HCT116 (cell line): ENCODE results near the gene HBB. TPM values are rescaled to one million over a fixed set of nuclear protein-coding genes. Genes with fewer than 3 reads are reported as not detected.

Source experiments
- ATAC-seq: fragments of 200-7000 bp; cut with Tn5 transposase; 2 replicates; pipeline ENCODE4 v1.9.1; 2020; ENCODE audit warnings: mild to moderate bottlenecking, moderate library complexity
- BruUV-seq: library from RNA; stranded (reverse); fragments of 400-500 nt; replicated peaks from 2 replicates; lab custom pipeline; 2021; lab: Mats Ljungman, UMichigan
- CTCF ChIA-PET: fragments of 300-600 bp; sonication (Branson Sonifier 250); formaldehyde crosslinking; loops from one replicate; lab custom pipeline; 2021; ENCODE audit warnings: antibody characterized with exemption; lab: Charles Lee
- POLR2A ChIA-PET: fragments of 300-600, 350-600 bp; sonication (Branson Sonifier 250); formaldehyde crosslinking; loops from one replicate; lab custom pipeline; 2021; ENCODE audit warnings: antibody characterized with exemption; lab: Charles Lee
- RAD21 ChIA-PET, 2 experiments: fragments of 300-600 bp; sonication (Branson Sonifier 250); formaldehyde crosslinking; loops; one replicate each; lab custom pipeline; 2023; ENCODE audit warnings: low total read pairs in 2 of 2; ENCODE audit not compliant: uncharacterized antibody in 2 of 2, unreplicated experiment in 2 of 2, low non-redundant PET in 1 of 2; lab: Charles Lee
- DNase-seq: peaks from one replicate; pipeline ENCODE4 v3.0.0-alpha.2; 2010; ENCODE audit warnings: low read depth, low spot score
- H2AFZ ChIP-seq: fragments of 200-600 bp; shearing (Covaris generic), sonication (generic); 2 replicates; pipeline ENCODE4 v1.6.1; 2017; ENCODE audit warnings: low read depth, mixed run types, mixed read lengths, antibody characterized with exemption, low read length; ENCODE audit not compliant: poor library complexity, severe bottlenecking
- H3K27ac ChIP-seq: 2 replicates; pipeline ENCODE4 v1.5.1; 2012; ENCODE audit warnings: low read depth, low read length
- H3K27me3 ChIP-seq: fragments of 200-600 bp; sonication (generic); 2 replicates; pipeline ENCODE4 v1.6.1; 2016; ENCODE audit warnings: mixed run types, low read length, mixed read lengths; ENCODE audit not compliant: insufficient read depth
- H3K36me3 ChIP-seq, 2 experiments: fragments of 200-500 bp in 1 of 2; fragments of 200-600 bp in 1 of 2; sonication (Bioruptor generic) in 1 of 2; sonication (generic) in 1 of 2; 2 replicates each; pipeline versions ENCODE4 v1.5.1 to v1.6.1; 2014 to 2016; ENCODE audit warnings: low read length in 2 of 2, inconsistent platforms in 1 of 2, mixed read lengths in 1 of 2, mixed run types in 1 of 2; ENCODE audit not compliant: insufficient read depth in 2 of 2, control insufficient read depth in 1 of 2
- H3K4me1 ChIP-seq, 2 experiments: fragments of 200-600 bp in 1 of 2; sonication (generic) in 1 of 2; 2 replicates each; pipeline versions ENCODE4 v1.5.1 to v1.6.1; 2012 to 2017; ENCODE audit warnings: low read length in 2 of 2, inconsistent platforms in 1 of 2, mild to moderate bottlenecking in 1 of 2, mixed read lengths in 1 of 2, mixed run types in 1 of 2, moderate library complexity in 1 of 2; ENCODE audit not compliant: insufficient read depth in 2 of 2, control insufficient read depth in 1 of 2
- H3K4me2 ChIP-seq: fragments of 200-600 bp; sonication (generic); 2 replicates; pipeline ENCODE4 v1.6.1; 2017; ENCODE audit warnings: mixed run types, low read length, mixed read lengths
- H3K4me3 ChIP-seq, 2 experiments: fragments of 200-600 bp in 1 of 2; sonication (generic) in 1 of 2; replicated peaks in 1 of 2; 2 replicates each; pipeline ENCODE4 v1.5.1; 2011 to 2016; ENCODE audit warnings: low read length in 2 of 2, control low read depth in 1 of 2, low read depth in 1 of 2, mild to moderate bottlenecking in 1 of 2, mixed read lengths in 1 of 2, mixed run types in 1 of 2
- H3K79me2 ChIP-seq: fragments of 200-600 bp; sonication (generic); 2 replicates; pipeline ENCODE4 v1.6.1; 2017; ENCODE audit warnings: mild to moderate bottlenecking, mixed run types, low read length, moderate library complexity, mixed read lengths; ENCODE audit not compliant: insufficient read depth
- H3K9ac ChIP-seq: fragments of 200-600 bp; sonication (generic); 2 replicates; pipeline ENCODE4 v1.6.1; 2016; ENCODE audit warnings: low read length, mixed read lengths
- H3K9me2 ChIP-seq: fragments of 200-600 bp; sonication (generic), shearing (Covaris generic); 2 replicates; pipeline ENCODE4 v1.6.1; 2017; ENCODE audit warnings: mixed run types, mild to moderate bottlenecking, moderate library complexity; ENCODE audit not compliant: insufficient read depth
- H3K9me3 ChIP-seq, 2 experiments: fragments of 200-500 bp in 1 of 2; fragments of 200-600 bp in 1 of 2; sonication (Bioruptor generic) in 1 of 2; sonication (generic) in 1 of 2; 2 replicates each; pipeline ENCODE4 v1.6.1; 2014 to 2017; ENCODE audit warnings: low read length in 2 of 2, mixed read lengths in 2 of 2, inconsistent platforms in 1 of 2, low read depth in 1 of 2, mild to moderate bottlenecking in 1 of 2, mixed run types in 1 of 2, moderate library complexity in 1 of 2; ENCODE audit not compliant: control insufficient read depth in 1 of 2, insufficient read depth in 1 of 2
- H4K20me1 ChIP-seq: fragments of 200-600 bp; sonication (generic), shearing (Covaris generic); 2 replicates; pipeline ENCODE4 v1.6.1; 2017; ENCODE audit warnings: mixed run types, mild to moderate bottlenecking, moderate library complexity; ENCODE audit not compliant: insufficient read depth
- CBX3 ChIP-seq: IDR thresholded peaks from 2 replicates; pipeline ENCODE4 v1.6.1; 2012; ENCODE audit warnings: low read depth
- CEBPB ChIP-seq: IDR thresholded peaks from 2 replicates; pipeline ENCODE4 v1.6.1; 2012; ENCODE audit warnings: low read depth
- EGR1 ChIP-seq: IDR thresholded peaks from 2 replicates; pipeline ENCODE4 v1.6.1; 2012; ENCODE audit warnings: low read depth
- ELF1 ChIP-seq: IDR thresholded peaks from 2 replicates; pipeline ENCODE4 v1.6.1; 2012; ENCODE audit warnings: low read depth, borderline replicate concordance
- EZH2 ChIP-seq: fragments of 200-600 bp; sonication (generic); IDR thresholded peaks from 2 replicates; pipeline ENCODE4 v1.6.1; 2017; ENCODE audit warnings: antibody characterized with exemption, mixed run types
- FOSL1 ChIP-seq: IDR thresholded peaks from 2 replicates; pipeline ENCODE4 v1.6.1; 2012; ENCODE audit warnings: low read depth
- JUND ChIP-seq: IDR thresholded peaks from 2 replicates; pipeline ENCODE4 v1.6.1; 2012
- MAX ChIP-seq: IDR thresholded peaks from 2 replicates; pipeline ENCODE4 v1.6.1; 2012
- POLR2AphosphoS5 ChIP-seq: IDR thresholded peaks from 2 replicates; pipeline ENCODE4 v1.6.1; 2011; ENCODE audit warnings: mild to moderate bottlenecking, low read depth, low read length, moderate library complexity
- RAD21 ChIP-seq: IDR thresholded peaks from 2 replicates; pipeline ENCODE4 v1.6.1; 2012; ENCODE audit warnings: low read depth, mild to moderate bottlenecking
- SIN3A ChIP-seq: IDR thresholded peaks from 2 replicates; pipeline ENCODE4 v1.6.1; 2012; ENCODE audit warnings: low read depth
- SRF ChIP-seq: IDR thresholded peaks from 2 replicates; pipeline ENCODE4 v1.6.1; 2012; ENCODE audit warnings: low read depth
- TCF7L2 ChIP-seq: IDR thresholded peaks from 2 replicates; pipeline ENCODE4 v1.7.0; 2011; ENCODE audit warnings: borderline replicate concordance, inconsistent platforms; ENCODE audit not compliant: insufficient read depth, insufficient read length; ENCODE audit errors: extremely low read depth
- ZBTB33 ChIP-seq: IDR thresholded peaks from 2 replicates; pipeline ENCODE4 v1.6.1; 2011; ENCODE audit warnings: mild to moderate bottlenecking, low read length, moderate library complexity; ENCODE audit not compliant: insufficient replicate concordance; ENCODE audit errors: extremely low read depth
- ZFX ChIP-seq: fragments of 450-650 bp; IDR thresholded peaks from 2 replicates; pipeline ENCODE4 v1.6.1; 2017
- ZNF274 ChIP-seq: fragments of 200-500 bp; sonication (Bioruptor generic); IDR thresholded peaks from 2 replicates; pipeline ENCODE4 v1.6.1; 2014; ENCODE audit warnings: mild to moderate bottlenecking, low read depth, low read length, inconsistent platforms
- intact Hi-C: fragments of 100-400 bp; cut with micrococcal nuclease; formaldehyde crosslinking; loops from 2 replicates; pipeline ENCODE4 v1.10.0; 2022
- total RNA-seq: library from RNA; stranded (reverse); gene quantifications from one replicate; pipeline ENCODE4 v1.2.1, GENCODE V29; 2021; ENCODE audit not compliant: unreplicated experiment
- TF ChIP-seq, protein P1 (sequence below): IDR thresholded peaks from 2 replicates; pipeline ENCODE4 v1.6.1; 2012; ENCODE audit warnings: low read depth

The HBB gene
- total RNA-seq, 1 experiment from 2014 or later, result not detected

- no peak overlapping the region for H3K27ac ChIP-seq
- no peaks in the 10 kb centered on the region for H3K27me3 ChIP-seq
- H3K4me3 ChIP-seq, result no peak overlapping the region
- POLR2A ChIA-PET, result no interaction called here
- no peaks in the 10 kb centered on the region for H3K36me3 ChIP-seq
- DNase-seq (no peak), ATAC-seq (no peak)
- H3K4me1 ChIP-seq, result no peaks in the 10 kb centered on the region
- H4K20me1 ChIP-seq, result no peaks in the 10 kb centered on the region
- no TSS peak for BruUV-seq
- TF ChIP-seq EGR1 (no peak), RAD21 (no peak), SRF (no peak), ZFX (no peak), ZBTB33 (no peak), ZNF274 (no peak), JUND (no peak), CEBPB (no peak), SIN3A (no peak), TCF7L2 (no peak), CBX3 (no peak), POLR2AphosphoS5 (no peak), MAX (no peak), EZH2 (no peak), FOSL1 (no peak), ELF1 (no peak)
- TF ChIP-seq, protein P1, sequence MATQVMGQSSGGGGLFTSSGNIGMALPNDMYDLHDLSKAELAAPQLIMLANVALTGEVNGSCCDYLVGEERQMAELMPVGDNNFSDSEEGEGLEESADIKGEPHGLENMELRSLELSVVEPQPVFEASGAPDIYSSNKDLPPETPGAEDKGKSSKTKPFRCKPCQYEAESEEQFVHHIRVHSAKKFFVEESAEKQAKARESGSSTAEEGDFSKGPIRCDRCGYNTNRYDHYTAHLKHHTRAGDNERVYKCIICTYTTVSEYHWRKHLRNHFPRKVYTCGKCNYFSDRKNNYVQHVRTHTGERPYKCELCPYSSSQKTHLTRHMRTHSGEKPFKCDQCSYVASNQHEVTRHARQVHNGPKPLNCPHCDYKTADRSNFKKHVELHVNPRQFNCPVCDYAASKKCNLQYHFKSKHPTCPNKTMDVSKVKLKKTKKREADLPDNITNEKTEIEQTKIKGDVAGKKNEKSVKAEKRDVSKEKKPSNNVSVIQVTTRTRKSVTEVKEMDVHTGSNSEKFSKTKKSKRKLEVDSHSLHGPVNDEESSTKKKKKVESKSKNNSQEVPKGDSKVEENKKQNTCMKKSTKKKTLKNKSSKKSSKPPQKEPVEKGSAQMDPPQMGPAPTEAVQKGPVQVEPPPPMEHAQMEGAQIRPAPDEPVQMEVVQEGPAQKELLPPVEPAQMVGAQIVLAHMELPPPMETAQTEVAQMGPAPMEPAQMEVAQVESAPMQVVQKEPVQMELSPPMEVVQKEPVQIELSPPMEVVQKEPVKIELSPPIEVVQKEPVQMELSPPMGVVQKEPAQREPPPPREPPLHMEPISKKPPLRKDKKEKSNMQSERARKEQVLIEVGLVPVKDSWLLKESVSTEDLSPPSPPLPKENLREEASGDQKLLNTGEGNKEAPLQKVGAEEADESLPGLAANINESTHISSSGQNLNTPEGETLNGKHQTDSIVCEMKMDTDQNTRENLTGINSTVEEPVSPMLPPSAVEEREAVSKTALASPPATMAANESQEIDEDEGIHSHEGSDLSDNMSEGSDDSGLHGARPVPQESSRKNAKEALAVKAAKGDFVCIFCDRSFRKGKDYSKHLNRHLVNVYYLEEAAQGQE, result no peak
- H3K9ac ChIP-seq, result no peak overlapping the region
- no peak overlapping the region for H3K4me2 ChIP-seq
- RAD21 ChIA-PET, result no interaction called here
- CTCF ChIA-PET, result no interaction called here
- no peak overlapping the region for H2AFZ ChIP-seq
- no peaks in the 10 kb centered on the region for H3K79me2 ChIP-seq
- intact Hi-C loops, result no loop called here
- no peaks in the 10 kb centered on the region for H3K9me2 ChIP-seq
- H3K9me3 ChIP-seq, result no peaks in the 10 kb centered on the region
These were observed 1.3 kb upstream of the HBB start for GRCh38 chr11:5228124-5228523.
